Measurements from ENCODE around the gene PEMT. TPM values are rescaled to one million over a fixed set of nuclear protein-coding genes. Genes with fewer than 3 reads are reported as not detected.

The PEMT gene
- total and polyA plus RNA-seq, 9 of the 15 experiments (the other 6 are each of a cell fraction or from before 2014, with no cell fraction given), result 1.4 to 36.4 (median 13.6) TPM

GRCh38 chr17:17476865-17477467, 114.5 kb downstream of the PEMT start, which contains the start of gene MED9 (continued):
- TF ChIP-seq, protein P1, sequence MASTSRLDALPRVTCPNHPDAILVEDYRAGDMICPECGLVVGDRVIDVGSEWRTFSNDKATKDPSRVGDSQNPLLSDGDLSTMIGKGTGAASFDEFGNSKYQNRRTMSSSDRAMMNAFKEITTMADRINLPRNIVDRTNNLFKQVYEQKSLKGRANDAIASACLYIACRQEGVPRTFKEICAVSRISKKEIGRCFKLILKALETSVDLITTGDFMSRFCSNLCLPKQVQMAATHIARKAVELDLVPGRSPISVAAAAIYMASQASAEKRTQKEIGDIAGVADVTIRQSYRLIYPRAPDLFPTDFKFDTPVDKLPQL (IDR thresholded peaks at IDR 0.05; ENCODE audit: extremely low read depth, insufficient read length), result no peak
- TF ChIP-seq FOXM1 (IDR thresholded peaks at IDR 0.05; ENCODE audit: low read depth), result no peak
- no peak for TF ChIP-seq FOXM1 (CRISPR knock-in tag; IDR thresholded peaks at IDR 0.05; ENCODE audit: low read depth)
- TF ChIP-seq PHB2 (IDR thresholded peaks at IDR 0.05; ENCODE audit: low read depth), result no peak
- TF ChIP-seq NONO (IDR thresholded peaks at IDR 0.05; ENCODE audit: low read depth in 2 of 2, low read length in 1 of 2), result peak in 1 of 2 experiments; percentile 30; a peak in 1 of 4 replicates
- TF ChIP-seq ETS2 (tag; IDR thresholded peaks at IDR 0.05; ENCODE audit: borderline replicate concordance, poor library complexity, severe bottlenecking), result no peak
- TF ChIP-seq, protein P2, sequence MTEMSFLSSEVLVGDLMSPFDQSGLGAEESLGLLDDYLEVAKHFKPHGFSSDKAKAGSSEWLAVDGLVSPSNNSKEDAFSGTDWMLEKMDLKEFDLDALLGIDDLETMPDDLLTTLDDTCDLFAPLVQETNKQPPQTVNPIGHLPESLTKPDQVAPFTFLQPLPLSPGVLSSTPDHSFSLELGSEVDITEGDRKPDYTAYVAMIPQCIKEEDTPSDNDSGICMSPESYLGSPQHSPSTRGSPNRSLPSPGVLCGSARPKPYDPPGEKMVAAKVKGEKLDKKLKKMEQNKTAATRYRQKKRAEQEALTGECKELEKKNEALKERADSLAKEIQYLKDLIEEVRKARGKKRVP (CRISPR knock-in tag; IDR thresholded peaks at IDR 0.05), result no peak
- TF ChIP-seq BRCA1 (IDR thresholded peaks at IDR 0.05), result no peak
- TF ChIP-seq BRCA1 (CRISPR knock-in tag; IDR thresholded peaks at IDR 0.05), result no peak
- TF ChIP-seq ZNF224 (CRISPR knock-in tag; IDR thresholded peaks at IDR 0.05), result no peak
- TF ChIP-seq RBM39 (optimal IDR thresholded peaks at IDR 0.05; ENCODE audit: low read depth, low read length), result no peak
- TF ChIP-seq, protein P3, sequence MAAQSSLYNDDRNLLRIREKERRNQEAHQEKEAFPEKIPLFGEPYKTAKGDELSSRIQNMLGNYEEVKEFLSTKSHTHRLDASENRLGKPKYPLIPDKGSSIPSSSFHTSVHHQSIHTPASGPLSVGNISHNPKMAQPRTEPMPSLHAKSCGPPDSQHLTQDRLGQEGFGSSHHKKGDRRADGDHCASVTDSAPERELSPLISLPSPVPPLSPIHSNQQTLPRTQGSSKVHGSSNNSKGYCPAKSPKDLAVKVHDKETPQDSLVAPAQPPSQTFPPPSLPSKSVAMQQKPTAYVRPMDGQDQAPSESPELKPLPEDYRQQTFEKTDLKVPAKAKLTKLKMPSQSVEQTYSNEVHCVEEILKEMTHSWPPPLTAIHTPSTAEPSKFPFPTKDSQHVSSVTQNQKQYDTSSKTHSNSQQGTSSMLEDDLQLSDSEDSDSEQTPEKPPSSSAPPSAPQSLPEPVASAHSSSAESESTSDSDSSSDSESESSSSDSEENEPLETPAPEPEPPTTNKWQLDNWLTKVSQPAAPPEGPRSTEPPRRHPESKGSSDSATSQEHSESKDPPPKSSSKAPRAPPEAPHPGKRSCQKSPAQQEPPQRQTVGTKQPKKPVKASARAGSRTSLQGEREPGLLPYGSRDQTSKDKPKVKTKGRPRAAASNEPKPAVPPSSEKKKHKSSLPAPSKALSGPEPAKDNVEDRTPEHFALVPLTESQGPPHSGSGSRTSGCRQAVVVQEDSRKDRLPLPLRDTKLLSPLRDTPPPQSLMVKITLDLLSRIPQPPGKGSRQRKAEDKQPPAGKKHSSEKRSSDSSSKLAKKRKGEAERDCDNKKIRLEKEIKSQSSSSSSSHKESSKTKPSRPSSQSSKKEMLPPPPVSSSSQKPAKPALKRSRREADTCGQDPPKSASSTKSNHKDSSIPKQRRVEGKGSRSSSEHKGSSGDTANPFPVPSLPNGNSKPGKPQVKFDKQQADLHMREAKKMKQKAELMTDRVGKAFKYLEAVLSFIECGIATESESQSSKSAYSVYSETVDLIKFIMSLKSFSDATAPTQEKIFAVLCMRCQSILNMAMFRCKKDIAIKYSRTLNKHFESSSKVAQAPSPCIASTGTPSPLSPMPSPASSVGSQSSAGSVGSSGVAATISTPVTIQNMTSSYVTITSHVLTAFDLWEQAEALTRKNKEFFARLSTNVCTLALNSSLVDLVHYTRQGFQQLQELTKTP (IDR thresholded peaks at IDR 0.05; ENCODE audit: low read depth in 1 of 2, partially characterized antibody in 2 of 2), result no peak
- TF ChIP-seq NR4A1 (CRISPR knock-in tag; IDR thresholded peaks at IDR 0.05), result no peak; the same call in 1 of the 2 replicates
- no peak for TF ChIP-seq NR4A1 (tag; IDR thresholded peaks at IDR 0.05)
- TF ChIP-seq KAT8 (IDR thresholded peaks at IDR 0.05; ENCODE audit: low read depth), result no peak
- TF ChIP-seq DACH1 (IDR thresholded peaks at IDR 0.05; ENCODE audit: partially characterized antibody), result no peak
- no peak for TF ChIP-seq CCAR2 (IDR thresholded peaks at IDR 0.05; ENCODE audit: low read depth, low read length)
- no peak for TF ChIP-seq ZNF507 (tag; conservative IDR thresholded peaks at IDR 0.05)
- TF ChIP-seq, protein P4, sequence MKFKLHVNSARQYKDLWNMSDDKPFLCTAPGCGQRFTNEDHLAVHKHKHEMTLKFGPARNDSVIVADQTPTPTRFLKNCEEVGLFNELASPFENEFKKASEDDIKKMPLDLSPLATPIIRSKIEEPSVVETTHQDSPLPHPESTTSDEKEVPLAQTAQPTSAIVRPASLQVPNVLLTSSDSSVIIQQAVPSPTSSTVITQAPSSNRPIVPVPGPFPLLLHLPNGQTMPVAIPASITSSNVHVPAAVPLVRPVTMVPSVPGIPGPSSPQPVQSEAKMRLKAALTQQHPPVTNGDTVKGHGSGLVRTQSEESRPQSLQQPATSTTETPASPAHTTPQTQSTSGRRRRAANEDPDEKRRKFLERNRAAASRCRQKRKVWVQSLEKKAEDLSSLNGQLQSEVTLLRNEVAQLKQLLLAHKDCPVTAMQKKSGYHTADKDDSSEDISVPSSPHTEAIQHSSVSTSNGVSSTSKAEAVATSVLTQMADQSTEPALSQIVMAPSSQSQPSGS (CRISPR knock-in tag; IDR thresholded peaks at IDR 0.05), result no peak
- TF ChIP-seq ZNF830 (CRISPR knock-in tag; IDR thresholded peaks at IDR 0.05), result no peak
- no peak for TF ChIP-seq DPF2 (IDR thresholded peaks at IDR 0.05)
- no peak for TF ChIP-seq MCM7 (IDR thresholded peaks at IDR 0.05)

Data from K562 (cell line).